Measurements from ENCODE around the gene DCAF8.

The DCAF8 gene

GRCh38 chr1:160168609-160169369, 93.6 kb downstream of the DCAF8 start:
- no peak for DNase-seq (ENCODE audit: low read depth)

- DNase-seq (ENCODE audit: low read depth) = no peak
These were observed 94.3 kb downstream of the DCAF8 start for GRCh38 chr1:160168016-160168415.

- peak; percentile 1 for DNase-seq (ENCODE audit: low read depth)
These were observed 94.8 kb downstream of the DCAF8 start for GRCh38 chr1:160167580-160167979.

- DNase-seq (ENCODE audit: low read depth) = no peak
These were observed 95.3 kb downstream of the DCAF8 start for GRCh38 chr1:160167056-160167455.

GRCh38 chr1:160166166-160166868, 96.0 kb downstream of the DCAF8 start:
- no peak for DNase-seq (ENCODE audit: low read depth)
